ENCODE measurements around the gene PSD2. TPM values are rescaled to one million over a fixed set of nuclear protein-coding genes. Genes with fewer than 3 reads are reported as not detected.

Gene PSD2
- total and polyA plus RNA-seq, 2 experiments from 2014 or later: 0.08 to 0.10 TPM

DNA sequence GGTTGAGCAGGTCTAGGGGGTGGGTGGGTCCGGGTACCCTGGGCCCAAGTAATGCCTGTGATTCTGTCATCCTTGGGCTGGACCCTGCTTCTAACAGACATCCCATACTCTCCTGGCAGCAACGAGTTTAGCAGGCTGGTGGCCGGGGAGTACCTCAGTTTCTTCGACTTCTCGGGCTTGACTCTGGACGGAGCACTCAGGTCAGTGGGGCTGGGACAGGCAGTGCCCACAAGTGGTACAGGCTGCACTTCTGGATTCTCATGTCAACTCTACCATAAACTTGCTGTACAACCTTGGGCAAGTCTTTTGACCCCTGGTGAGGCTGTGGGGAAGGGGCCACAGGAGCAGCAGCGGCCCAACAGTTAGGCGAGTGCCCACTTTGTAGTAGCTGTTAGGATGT lies 21.8 kb downstream of the PSD2 start:
- Histone ChIP-seq H2AFZ (no peak overlapping the region), H3K79me2 (replicated peaks; ENCODE audit: insufficient read depth) (no peaks in the 10 kb centered on the region), H3K4me1 (ENCODE audit: insufficient read depth) (no peaks in the 10 kb centered on the region), H3K4me3 (no peak overlapping the region), H4K20me1 (replicated peaks; ENCODE audit: insufficient read depth) (no peaks in the 10 kb centered on the region), H3K4me2 (no peak overlapping the region), H3K27ac (ENCODE audit: low read depth) (no peak overlapping the region), H3F3A (replicated peaks; ENCODE audit: low read depth) (no peaks in the 10 kb centered on the region), H3K36me3 (ENCODE audit: insufficient read depth) (no peaks in the 10 kb centered on the region), H3K27me3 (ENCODE audit: insufficient read depth) (no peaks in the 10 kb centered on the region), H3K9me2 (ENCODE audit: insufficient read depth) (no peaks in the 10 kb centered on the region)
- Mint-ChIP-seq H3K4me1 (no peaks in the 10 kb centered on the region), H3K4me3 (no peak overlapping the region), H3K27me3 (ENCODE audit: insufficient read depth, low read depth, poor library complexity) (peaks cover 20% of the 10 kb centered on the region), H3K36me3 (ENCODE audit: low read depth) (no peaks in the 10 kb centered on the region), H3K27ac (no peak overlapping the region), H3K9me3 (peaks cover 6% of the 10 kb centered on the region; the same call in 2 of the 3 replicates)
- ATAC-seq (no peak), DNase-seq (ENCODE audit: low spot score) (no peak)
- no peak for TF ChIP-seq EZH2 (IDR thresholded peaks at IDR 0.05; ENCODE audit: low read depth, unreplicated experiment)
- TF ChIP-seq, protein P1, sequence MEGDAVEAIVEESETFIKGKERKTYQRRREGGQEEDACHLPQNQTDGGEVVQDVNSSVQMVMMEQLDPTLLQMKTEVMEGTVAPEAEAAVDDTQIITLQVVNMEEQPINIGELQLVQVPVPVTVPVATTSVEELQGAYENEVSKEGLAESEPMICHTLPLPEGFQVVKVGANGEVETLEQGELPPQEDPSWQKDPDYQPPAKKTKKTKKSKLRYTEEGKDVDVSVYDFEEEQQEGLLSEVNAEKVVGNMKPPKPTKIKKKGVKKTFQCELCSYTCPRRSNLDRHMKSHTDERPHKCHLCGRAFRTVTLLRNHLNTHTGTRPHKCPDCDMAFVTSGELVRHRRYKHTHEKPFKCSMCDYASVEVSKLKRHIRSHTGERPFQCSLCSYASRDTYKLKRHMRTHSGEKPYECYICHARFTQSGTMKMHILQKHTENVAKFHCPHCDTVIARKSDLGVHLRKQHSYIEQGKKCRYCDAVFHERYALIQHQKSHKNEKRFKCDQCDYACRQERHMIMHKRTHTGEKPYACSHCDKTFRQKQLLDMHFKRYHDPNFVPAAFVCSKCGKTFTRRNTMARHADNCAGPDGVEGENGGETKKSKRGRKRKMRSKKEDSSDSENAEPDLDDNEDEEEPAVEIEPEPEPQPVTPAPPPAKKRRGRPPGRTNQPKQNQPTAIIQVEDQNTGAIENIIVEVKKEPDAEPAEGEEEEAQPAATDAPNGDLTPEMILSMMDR (conservative IDR thresholded peaks at IDR 0.05; ENCODE audit: low read depth in 2 of 2): no peak
- no peak for TF ChIP-seq ZNF331 (CRISPR knock-in tag; IDR thresholded peaks at IDR 0.05; ENCODE audit: low read depth)
- TF ChIP-seq EZH2phosphoT487 (IDR thresholded peaks at IDR 0.05; ENCODE audit: unreplicated experiment): no peak
- no peak for TF ChIP-seq POLR2AphosphoS5 (IDR thresholded peaks at IDR 0.05; ENCODE audit: low read depth)
- TF ChIP-seq, protein P2, sequence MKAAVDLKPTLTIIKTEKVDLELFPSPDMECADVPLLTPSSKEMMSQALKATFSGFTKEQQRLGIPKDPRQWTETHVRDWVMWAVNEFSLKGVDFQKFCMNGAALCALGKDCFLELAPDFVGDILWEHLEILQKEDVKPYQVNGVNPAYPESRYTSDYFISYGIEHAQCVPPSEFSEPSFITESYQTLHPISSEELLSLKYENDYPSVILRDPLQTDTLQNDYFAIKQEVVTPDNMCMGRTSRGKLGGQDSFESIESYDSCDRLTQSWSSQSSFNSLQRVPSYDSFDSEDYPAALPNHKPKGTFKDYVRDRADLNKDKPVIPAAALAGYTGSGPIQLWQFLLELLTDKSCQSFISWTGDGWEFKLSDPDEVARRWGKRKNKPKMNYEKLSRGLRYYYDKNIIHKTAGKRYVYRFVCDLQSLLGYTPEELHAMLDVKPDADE (IDR thresholded peaks at IDR 0.05): no peak
- TF ChIP-seq STAT1 (IDR thresholded peaks at IDR 0.05; ENCODE audit: unreplicated experiment): no peak
- TF ChIP-seq, protein P3, sequence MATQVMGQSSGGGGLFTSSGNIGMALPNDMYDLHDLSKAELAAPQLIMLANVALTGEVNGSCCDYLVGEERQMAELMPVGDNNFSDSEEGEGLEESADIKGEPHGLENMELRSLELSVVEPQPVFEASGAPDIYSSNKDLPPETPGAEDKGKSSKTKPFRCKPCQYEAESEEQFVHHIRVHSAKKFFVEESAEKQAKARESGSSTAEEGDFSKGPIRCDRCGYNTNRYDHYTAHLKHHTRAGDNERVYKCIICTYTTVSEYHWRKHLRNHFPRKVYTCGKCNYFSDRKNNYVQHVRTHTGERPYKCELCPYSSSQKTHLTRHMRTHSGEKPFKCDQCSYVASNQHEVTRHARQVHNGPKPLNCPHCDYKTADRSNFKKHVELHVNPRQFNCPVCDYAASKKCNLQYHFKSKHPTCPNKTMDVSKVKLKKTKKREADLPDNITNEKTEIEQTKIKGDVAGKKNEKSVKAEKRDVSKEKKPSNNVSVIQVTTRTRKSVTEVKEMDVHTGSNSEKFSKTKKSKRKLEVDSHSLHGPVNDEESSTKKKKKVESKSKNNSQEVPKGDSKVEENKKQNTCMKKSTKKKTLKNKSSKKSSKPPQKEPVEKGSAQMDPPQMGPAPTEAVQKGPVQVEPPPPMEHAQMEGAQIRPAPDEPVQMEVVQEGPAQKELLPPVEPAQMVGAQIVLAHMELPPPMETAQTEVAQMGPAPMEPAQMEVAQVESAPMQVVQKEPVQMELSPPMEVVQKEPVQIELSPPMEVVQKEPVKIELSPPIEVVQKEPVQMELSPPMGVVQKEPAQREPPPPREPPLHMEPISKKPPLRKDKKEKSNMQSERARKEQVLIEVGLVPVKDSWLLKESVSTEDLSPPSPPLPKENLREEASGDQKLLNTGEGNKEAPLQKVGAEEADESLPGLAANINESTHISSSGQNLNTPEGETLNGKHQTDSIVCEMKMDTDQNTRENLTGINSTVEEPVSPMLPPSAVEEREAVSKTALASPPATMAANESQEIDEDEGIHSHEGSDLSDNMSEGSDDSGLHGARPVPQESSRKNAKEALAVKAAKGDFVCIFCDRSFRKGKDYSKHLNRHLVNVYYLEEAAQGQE (IDR thresholded peaks at IDR 0.05; ENCODE audit: unreplicated experiment): no peak
- TF ChIP-seq JUNB (IDR thresholded peaks at IDR 0.05; ENCODE audit: unreplicated experiment): no peak
- TF ChIP-seq CREB1 (CRISPR knock-in tag; IDR thresholded peaks at IDR 0.05; ENCODE audit: low read depth): no peak
